ENCODE data around the gene RNF208.
"Not testable (repeated sequence)": the region's sequence is repeated elsewhere in the genome, so short reads cannot be mapped to it uniquely, and the experiment has no call there.

Gene RNF208

DNA sequence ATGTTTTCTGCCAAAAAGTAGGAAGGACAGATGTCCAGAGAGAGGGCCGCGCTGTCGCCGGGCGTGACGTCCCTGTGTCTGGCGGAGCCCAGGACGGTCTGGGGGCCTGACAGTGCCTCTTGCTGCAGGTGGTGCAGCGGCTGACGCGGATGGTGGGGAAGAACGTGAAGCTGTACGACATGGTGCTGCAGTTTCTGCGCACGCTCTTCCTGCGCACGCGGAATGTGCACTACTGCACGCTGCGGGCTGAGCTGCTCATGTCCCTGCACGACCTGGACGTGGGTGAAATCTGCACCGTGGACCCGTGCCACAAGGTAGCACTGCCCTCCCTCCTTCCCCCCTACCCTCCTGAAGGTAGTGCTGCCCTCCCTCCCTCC is 40.9 kb upstream of the RNF208 start:
- Histone ChIP-seq H3K4me3 (ENCODE audit: low read length) (no peak overlapping the region), H3K36me3 (ENCODE audit: insufficient read depth, low read length) (peaks cover 50% of the 10 kb centered on the region), H2AFZ (ENCODE audit: low read depth, low read length) (no peak overlapping the region), H3K27me3 (ENCODE audit: insufficient read depth, low read length) (no peaks in the 10 kb centered on the region), H3K9me3 (ENCODE audit: low read length) (no peaks in the 10 kb centered on the region), H3K4me1 (ENCODE audit: insufficient read depth, low read length) (no peaks in the 10 kb centered on the region)

DNA sequence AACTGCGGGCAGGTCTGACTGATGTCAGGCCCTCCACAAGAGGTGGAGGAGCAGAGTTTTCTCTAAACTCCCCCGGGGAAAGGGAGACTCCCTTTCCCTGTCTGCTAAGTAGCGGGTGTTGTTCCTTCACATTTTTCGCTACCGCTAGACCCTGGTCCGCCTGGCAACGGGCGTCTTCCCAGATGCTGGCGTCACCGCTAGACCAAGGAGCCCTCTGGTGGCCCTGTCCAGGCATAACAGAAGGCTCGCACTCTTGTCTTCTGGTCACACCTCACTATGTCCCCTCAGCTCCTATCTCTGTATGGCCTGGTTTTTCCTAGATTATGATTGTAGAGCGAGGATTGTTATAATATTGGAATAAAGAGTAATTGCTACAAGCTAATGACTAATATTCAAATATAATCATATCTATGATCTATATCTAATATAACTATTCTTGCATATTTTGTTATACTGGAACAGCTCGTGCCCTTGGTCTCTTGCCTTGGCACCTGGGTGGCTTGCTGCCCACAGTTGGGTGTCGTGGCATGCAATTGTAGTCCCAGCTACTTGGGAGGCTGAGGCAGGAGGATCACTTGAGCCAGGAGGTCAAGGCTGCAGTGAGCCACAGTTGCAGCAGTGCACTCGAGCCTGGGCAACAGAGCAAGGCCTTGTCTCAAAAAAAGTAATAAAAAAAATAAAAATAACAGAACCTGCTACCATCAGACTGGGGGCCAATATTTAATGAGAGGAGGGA is 40.3 kb upstream of the RNF208 start:
- H3K4me3 ChIP-seq (ENCODE audit: low read length); H3K9me3 ChIP-seq (ENCODE audit: low read length); H2AFZ ChIP-seq (ENCODE audit: low read depth, low read length); H3K4me1 ChIP-seq (ENCODE audit: insufficient read depth, low read length); H3K27me3 ChIP-seq (ENCODE audit: insufficient read depth, low read length): not testable (repeated sequence)
- H3K36me3 ChIP-seq (ENCODE audit: insufficient read depth, low read length), result peaks cover 44% of the 10 kb centered on the region

DNA sequence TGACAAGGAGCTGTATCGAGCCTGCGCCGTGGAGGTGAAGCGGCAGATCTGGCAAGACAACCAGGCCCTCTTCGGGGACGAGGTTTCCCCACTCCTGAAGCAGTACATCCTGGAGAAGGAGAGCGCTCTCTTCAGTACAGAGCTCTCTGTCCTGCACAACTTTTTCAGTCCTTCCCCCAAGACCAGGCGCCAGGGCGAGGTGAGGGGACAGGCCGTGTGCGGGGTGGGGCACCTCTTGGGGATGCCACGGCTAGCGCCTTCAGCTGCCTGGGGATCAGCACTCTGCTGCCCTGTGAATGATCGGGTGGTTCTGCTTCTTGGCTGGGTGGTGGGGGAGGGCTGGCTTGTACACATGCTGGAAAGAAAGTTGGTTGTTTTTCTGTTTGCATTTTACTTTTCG is 34.8 kb upstream of the RNF208 start:
- no peaks in the 10 kb centered on the region for H3K9me3 ChIP-seq (ENCODE audit: low read length)
- H3K4me3 ChIP-seq (ENCODE audit: low read length), result peak overlapping the region; percentile 93
- H3K27me3 ChIP-seq (ENCODE audit: insufficient read depth, low read length), result no peaks in the 10 kb centered on the region
- peaks cover 26% of the 10 kb centered on the region for H3K4me1 ChIP-seq (ENCODE audit: insufficient read depth, low read length)
- no peak overlapping the region for H2AFZ ChIP-seq (ENCODE audit: low read depth, low read length)
- H3K36me3 ChIP-seq (ENCODE audit: insufficient read depth, low read length), result peaks cover 20% of the 10 kb centered on the region

DNA sequence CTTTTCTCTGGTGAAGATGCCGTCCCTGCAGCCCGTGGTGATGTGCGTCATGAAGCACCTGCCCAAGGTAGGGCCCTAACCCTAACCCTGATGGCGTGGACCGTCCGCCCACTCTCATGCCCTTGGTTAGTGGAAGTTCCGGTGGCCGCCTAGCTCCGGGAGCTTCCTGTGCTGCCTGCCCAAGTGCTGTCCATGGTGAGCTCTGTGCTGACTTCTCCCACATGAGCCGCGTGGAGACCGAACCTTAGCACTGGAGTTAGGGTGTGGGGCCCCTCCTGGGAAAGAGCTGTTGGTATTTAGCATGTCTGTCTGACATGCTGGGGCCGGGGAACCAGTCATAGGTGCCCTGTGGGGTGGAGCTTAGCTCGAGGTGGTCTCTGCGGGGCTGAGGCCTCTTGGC is 34.3 kb upstream of the RNF208 start:
- Histone ChIP-seq H3K9me3 (ENCODE audit: low read length) (no peaks in the 10 kb centered on the region), H3K27me3 (ENCODE audit: insufficient read depth, low read length) (no peaks in the 10 kb centered on the region), H3K36me3 (ENCODE audit: insufficient read depth, low read length) (peaks cover 20% of the 10 kb centered on the region), H3K4me3 (ENCODE audit: low read length) (peak overlapping the region; percentile 93), H2AFZ (ENCODE audit: low read depth, low read length) (no peak overlapping the region), H3K4me1 (ENCODE audit: insufficient read depth, low read length) (peaks cover 31% of the 10 kb centered on the region)

DNA sequence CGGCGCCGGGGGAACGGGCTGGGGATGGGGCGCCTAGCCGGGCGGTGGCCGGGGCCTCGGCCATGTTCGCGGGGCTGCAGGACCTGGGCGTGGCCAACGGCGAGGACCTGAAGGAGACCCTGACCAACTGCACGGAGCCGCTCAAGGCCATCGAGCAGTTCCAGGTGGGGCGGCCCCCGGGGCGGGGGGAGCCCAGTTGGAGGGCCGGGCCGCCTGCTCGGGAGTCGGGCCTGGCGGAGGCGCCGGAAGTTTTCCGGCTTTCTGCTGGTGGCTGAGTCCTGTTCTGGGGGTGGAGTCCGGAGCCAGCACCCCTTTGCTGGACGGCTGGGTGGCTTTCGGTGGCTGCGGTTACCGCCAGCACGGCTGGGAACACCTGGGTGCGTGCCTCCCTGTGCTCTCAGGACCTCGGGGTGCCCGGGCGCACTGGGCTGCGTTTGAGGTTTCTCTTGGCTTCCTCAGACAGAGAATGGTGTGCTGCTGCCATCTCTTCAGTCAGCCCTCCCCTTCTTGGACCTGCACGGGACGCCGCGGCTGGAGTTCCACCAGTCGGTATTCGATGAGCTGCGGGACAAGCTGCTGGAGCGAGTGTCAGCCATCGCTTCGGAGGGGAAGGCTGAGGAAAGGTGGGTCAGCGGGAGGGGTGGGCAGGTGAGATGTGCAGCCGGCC is 33.5 kb upstream of the RNF208 start:
- H3K27me3 ChIP-seq (ENCODE audit: insufficient read depth, low read length), result no peaks in the 10 kb centered on the region
- H3K4me3 ChIP-seq (ENCODE audit: low read length), result peak overlapping the region; percentile 93
- peaks cover 20% of the 10 kb centered on the region for H3K36me3 ChIP-seq (ENCODE audit: insufficient read depth, low read length)
- H3K4me1 ChIP-seq (ENCODE audit: insufficient read depth, low read length), result peaks cover 39% of the 10 kb centered on the region
- H2AFZ ChIP-seq (ENCODE audit: low read depth, low read length), result peak overlapping the region; percentile 44
- H3K9me3 ChIP-seq (ENCODE audit: low read length), result no peaks in the 10 kb centered on the region

DNA sequence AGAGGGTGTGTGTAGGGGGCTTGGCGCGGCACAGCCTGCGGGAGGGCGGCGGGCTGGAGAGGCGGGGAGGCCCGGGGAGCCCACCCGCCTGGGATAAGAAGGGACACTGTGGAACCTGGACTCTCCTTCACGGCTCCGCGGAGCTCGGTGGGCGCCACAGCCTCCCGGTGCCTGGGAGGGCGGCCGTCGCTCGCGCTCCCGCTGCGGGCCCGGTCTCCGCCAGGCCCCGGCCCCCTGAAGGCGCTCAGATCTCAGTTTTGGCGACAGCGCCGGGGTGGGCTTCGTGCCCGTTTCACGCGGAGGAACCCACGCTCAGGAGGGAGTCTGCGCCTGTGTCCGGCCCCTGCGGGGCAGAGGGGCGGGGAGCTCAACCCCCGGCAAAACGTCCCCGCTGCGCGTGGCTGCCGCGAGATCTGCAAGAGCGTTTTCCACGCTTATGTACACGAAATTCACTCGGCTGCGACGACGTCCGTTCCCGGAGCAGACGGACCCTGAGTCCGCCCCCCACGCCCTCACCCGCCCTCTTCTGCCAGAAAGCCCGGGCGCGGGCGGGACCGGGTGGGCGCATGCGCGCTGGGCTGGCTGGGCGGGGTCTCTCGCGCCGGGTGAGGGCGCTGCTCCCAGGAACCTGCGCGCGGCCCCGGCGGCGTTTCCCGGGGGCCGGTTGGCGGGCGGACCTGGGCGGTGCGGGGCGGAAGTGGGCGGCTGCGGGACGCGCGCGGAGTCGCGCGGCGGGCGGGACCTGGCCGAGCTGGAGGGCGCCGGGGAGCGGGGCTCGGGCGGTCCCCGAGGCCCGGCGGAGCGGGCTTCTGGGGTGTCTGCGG is 32.8 kb upstream of the RNF208 start, which contains the start of gene NELFB:
Gene NELFB (plus strand): TSS at position 704 of the 824 bp plus-strand sequence.
- Histone ChIP-seq H3K4me1 (ENCODE audit: insufficient read depth, low read length) (peaks cover 40% of the 10 kb centered on the region), H2AFZ (ENCODE audit: low read depth, low read length) (peak within 1 kb of the TSS; percentile 52), H3K9me3 (ENCODE audit: low read length) (no peaks in the 10 kb centered on the region), H3K4me3 (ENCODE audit: low read length) (peak within 1 kb of the TSS; percentile 93), H3K36me3 (ENCODE audit: insufficient read depth, low read length) (peaks cover 20% of the 10 kb centered on the region), H3K27me3 (ENCODE audit: insufficient read depth, low read length) (no peaks in the 10 kb centered on the region)

DNA sequence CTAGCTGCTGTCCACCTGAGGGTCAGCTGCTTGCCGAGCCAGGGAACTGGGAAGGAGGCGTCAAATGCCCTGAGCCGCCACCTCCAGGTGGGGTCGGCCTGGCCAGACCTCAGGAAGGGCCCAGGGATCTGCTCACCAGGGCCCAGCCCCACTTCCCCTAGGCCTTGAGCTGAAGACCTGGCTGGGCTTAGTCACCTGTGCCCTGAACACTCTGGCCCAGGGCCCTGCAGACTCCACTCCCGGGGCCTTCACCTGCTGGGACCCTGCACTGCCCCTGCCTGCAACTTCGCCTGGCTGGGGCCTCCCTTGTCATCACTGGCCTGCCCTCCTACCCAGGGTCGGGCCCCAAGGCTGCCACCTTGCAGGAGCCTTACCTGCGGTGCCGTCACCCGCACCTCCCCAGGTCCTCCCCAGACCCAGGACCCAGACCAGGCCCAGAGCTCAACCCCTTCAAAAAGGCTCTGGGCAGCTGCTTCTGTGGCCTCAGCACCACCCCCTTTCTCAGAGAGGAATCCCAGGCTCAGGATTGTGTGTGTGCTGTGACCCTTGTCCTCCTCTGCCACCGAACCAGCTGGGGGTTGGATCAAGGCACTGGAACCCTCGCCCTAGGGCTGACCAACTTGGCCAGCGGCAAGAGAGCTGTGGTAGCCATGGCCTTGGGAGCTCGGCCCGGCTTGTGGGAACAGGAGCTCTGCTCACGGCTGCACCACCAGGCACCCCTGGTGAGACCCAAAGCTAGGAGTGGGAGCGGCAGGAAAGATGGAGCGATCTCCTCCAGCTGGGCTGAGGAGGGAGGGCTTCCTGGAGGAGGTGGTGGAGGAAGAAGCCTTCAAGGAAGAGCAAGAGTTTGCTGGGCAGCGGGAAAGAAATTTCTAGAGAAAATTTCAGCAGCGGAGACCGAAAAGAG is 31.9 kb upstream of the RNF208 start:
- peaks cover 15% of the 10 kb centered on the region for H3K36me3 ChIP-seq (ENCODE audit: insufficient read depth, low read length)
- peak overlapping the region; percentile 93 for H3K4me3 ChIP-seq (ENCODE audit: low read length)
- H3K9me3 ChIP-seq (ENCODE audit: low read length), result no peaks in the 10 kb centered on the region
- peak overlapping the region; percentile 52 for H2AFZ ChIP-seq (ENCODE audit: low read depth, low read length)
- H3K4me1 ChIP-seq (ENCODE audit: insufficient read depth, low read length), result peaks cover 40% of the 10 kb centered on the region
- no peaks in the 10 kb centered on the region for H3K27me3 ChIP-seq (ENCODE audit: insufficient read depth, low read length)

DNA sequence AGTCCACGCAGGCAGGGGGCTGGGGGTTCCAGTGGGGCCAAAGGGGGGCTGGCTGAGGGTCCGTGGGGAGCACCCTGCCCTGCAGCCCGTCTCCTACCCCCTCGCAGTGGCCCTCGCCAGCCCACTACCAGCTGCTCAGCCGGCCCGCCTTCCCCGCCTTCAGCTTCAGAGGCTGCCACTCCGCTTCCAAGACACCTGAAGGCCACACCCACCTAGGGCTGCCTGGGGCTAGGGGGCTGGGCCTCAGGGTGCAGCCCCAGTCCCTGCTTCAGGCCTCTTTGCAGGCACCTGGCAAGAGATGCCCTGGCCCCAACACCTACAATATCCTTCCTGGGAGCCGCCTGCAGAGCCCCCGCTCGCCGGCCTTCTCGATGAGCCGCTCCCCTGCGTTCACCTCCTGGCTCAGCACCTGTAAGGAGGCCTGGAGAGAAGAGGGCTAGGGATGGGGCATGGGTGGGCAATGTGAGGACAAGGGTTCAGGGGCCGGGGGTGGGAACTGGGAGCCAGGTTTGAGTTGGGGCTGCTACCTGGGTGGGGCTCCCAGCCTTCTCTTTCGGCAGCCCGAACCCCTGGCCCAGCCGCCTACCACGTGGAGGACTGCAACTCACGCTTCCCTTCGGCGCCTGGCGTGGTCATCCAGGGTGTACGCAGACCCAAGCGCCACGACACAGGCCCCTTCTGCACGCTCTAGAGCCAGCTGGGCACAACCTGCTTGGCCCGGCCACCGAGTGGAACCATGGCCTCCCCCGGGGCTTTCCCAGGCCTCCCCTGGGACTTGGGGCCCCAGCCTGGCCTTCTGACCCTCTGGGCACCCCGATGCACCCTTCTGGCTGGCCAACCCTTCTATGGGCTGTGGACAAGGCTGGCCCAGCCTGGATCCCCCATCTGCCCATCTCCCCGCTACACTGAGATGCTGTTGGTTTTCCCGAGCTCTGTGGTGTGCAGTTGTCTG is 30.8 kb upstream of the RNF208 start:
- peaks cover 41% of the 10 kb centered on the region for H3K4me1 ChIP-seq (ENCODE audit: insufficient read depth, low read length)
- no peak overlapping the region for H3K4me3 ChIP-seq (ENCODE audit: low read length)
- H3K27me3 ChIP-seq (ENCODE audit: insufficient read depth, low read length), result no peaks in the 10 kb centered on the region
- H3K9me3 ChIP-seq (ENCODE audit: low read length), result no peaks in the 10 kb centered on the region
- H2AFZ ChIP-seq (ENCODE audit: low read depth, low read length), result no peak overlapping the region
- H3K36me3 ChIP-seq (ENCODE audit: insufficient read depth, low read length), result peaks cover 9% of the 10 kb centered on the region

DNA sequence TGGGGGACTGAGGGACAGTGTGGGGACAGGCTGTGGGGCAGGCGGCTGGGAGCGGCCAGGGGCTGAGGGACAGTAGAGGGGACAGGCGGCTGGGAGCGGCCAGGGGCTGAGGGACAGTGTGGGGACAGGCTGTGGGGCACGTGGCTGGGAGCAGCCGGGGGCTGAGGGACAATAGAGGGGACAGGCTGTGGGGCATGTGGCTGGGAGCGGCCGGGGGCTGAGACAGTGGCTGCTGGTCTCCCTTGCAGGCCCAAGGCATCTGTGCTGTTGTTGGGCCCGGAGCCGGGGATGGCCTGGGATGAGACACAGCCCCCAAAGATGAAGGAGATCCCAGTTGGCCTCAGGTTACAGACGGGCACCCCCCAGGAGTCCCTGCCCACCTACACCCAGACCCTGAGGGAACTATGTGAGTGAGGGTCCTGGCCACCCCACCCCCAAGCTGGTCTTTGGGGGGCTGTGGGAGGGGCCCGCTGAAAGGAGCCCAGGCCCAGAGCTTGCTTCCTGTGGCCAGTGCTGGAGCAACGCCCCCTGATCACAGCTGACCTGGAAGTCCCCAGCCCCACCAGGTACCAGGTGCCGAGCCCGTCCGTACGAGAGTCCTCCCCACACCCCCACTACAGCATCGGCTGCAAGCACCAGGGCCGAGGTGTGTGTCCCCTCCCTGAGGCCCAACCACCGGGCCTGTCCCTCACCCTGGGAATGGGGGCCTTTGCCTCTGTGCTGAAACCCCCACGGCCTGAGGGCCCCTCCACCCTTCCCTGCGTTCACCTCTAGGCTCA is 29.6 kb upstream of the RNF208 start:
- peaks cover 6% of the 10 kb centered on the region for H3K36me3 ChIP-seq (ENCODE audit: insufficient read depth, low read length)
- H2AFZ ChIP-seq (ENCODE audit: low read depth, low read length), result no peak overlapping the region
- peaks cover 46% of the 10 kb centered on the region for H3K4me1 ChIP-seq (ENCODE audit: insufficient read depth, low read length)
- H3K4me3 ChIP-seq (ENCODE audit: low read length), result no peak overlapping the region
- H3K27me3 ChIP-seq (ENCODE audit: insufficient read depth, low read length), result no peaks in the 10 kb centered on the region
- H3K9me3 ChIP-seq (ENCODE audit: low read length), result no peaks in the 10 kb centered on the region

DNA sequence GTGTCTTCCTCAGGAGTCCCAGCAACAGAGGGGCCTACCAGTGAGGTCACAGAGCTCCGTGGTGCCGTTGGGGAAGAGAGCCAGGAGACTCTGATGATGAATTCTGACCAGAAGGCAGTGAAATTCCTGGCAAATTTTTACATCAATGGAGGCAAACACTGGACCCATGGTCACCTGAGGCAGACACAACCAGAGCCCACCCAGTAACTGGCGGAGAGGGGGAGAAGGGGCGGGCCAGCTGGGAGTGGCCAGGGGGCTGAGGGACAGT is 29.1 kb upstream of the RNF208 start, which contains the start of gene STPG3:
Gene STPG3 (plus strand): TSS at position 93 of the 268 bp plus-strand sequence. CDS start 1 bp downstream, at position 94.
- peaks cover 41% of the 10 kb centered on the region for H3K4me1 ChIP-seq (ENCODE audit: insufficient read depth, low read length)
- H2AFZ ChIP-seq (ENCODE audit: low read depth, low read length), result no peak within 1 kb of the TSS
- no peaks in the 10 kb centered on the region for H3K9me3 ChIP-seq (ENCODE audit: low read length)
- H3K36me3 ChIP-seq (ENCODE audit: insufficient read depth, low read length), result peaks cover 1% of the 10 kb centered on the region
- H3K27me3 ChIP-seq (ENCODE audit: insufficient read depth, low read length), result no peaks in the 10 kb centered on the region
- H3K4me3 ChIP-seq (ENCODE audit: low read length), result no peak within 1 kb of the TSS
